Endothelial cell of hepatic sinusoid (primary cell): Measurements from ENCODE around the gene ST6GAL2.

Experiments used
- in situ Hi-C: cut with HindIII; loops from 2 replicates; pipeline ENCODE4 v1.10.0; 2017; ENCODE audit warnings: low sequenced_read_pairs

The ST6GAL2 gene

GRCh38 chr2:106864051-106864450 lies 21.9 kb downstream of the ST6GAL2 start:
- in situ Hi-C loops = no loop called here

GRCh38 chr2:106863387-106863786 lies 22.6 kb downstream of the ST6GAL2 start:
- in situ Hi-C loops = no loop called here

GRCh38 chr2:106859498-106859897 lies 26.5 kb downstream of the ST6GAL2 start:
- in situ Hi-C loops = no loop called here

- in situ Hi-C loops = no loop called here
Observed at GRCh38 chr2:106858810-106859209, 27.2 kb downstream of the ST6GAL2 start.

- in situ Hi-C loops = no loop called here
Observed at GRCh38 chr2:106857882-106858478, 28.0 kb downstream of the ST6GAL2 start.

GRCh38 chr2:106853631-106854030 lies 32.3 kb downstream of the ST6GAL2 start:
- in situ Hi-C loops = no loop called here

GRCh38 chr2:106851881-106852501 lies 34.0 kb downstream of the ST6GAL2 start:
- in situ Hi-C loops = no loop called here

- in situ Hi-C loops = no loop called here
Observed at GRCh38 chr2:106851087-106851874, 34.7 kb downstream of the ST6GAL2 start.

GRCh38 chr2:106849253-106849652 lies 36.7 kb downstream of the ST6GAL2 start:
- in situ Hi-C loops = no loop called here

GRCh38 chr2:106847366-106847765 lies 38.6 kb downstream of the ST6GAL2 start:
- in situ Hi-C loops = no loop called here

- in situ Hi-C loops = no loop called here
Observed at GRCh38 chr2:106845716-106846115, 40.3 kb downstream of the ST6GAL2 start.

GRCh38 chr2:106843910-106844250 lies 42.1 kb downstream of the ST6GAL2 start:
- in situ Hi-C loops = no loop called here

- in situ Hi-C loops = no loop called here
Observed at GRCh38 chr2:106843001-106843909, 42.7 kb downstream of the ST6GAL2 start.

- in situ Hi-C loops = no loop called here
Observed at GRCh38 chr2:106841886-106842645, 43.9 kb downstream of the ST6GAL2 start.

- in situ Hi-C loops = no loop called here
Observed at GRCh38 chr2:106840818-106841217, 45.1 kb downstream of the ST6GAL2 start.

- in situ Hi-C loops = no loop called here
Observed at GRCh38 chr2:106839849-106840595, 45.9 kb downstream of the ST6GAL2 start.

- in situ Hi-C loops = no loop called here
Observed at GRCh38 chr2:106833256-106833655, 52.7 kb downstream of the ST6GAL2 start.

- in situ Hi-C loops = no loop called here
Observed at GRCh38 chr2:106831816-106832569, 54.0 kb downstream of the ST6GAL2 start.

GRCh38 chr2:106831241-106831640 lies 54.7 kb downstream of the ST6GAL2 start:
- in situ Hi-C loops = no loop called here
